ENCODE results near the gene ITGA11. TPM values are rescaled to one million over a fixed set of nuclear protein-coding genes. Genes with fewer than 3 reads are reported as not detected.

The ITGA11 gene
- polyA plus RNA-seq, 1 of the 3 experiments (the other 2 are of a cell fraction), result 0.49 TPM

GRCh38 chr15:68366314-68366713 is 65.6 kb downstream of the ITGA11 start:
- Histone ChIP-seq H4K20me1 (ENCODE audit: insufficient read depth) (no peaks in the 10 kb centered on the region), H3F3A (replicated peaks; ENCODE audit: insufficient read depth) (no peaks in the 10 kb centered on the region), H3K9me3 (no peaks in the 10 kb centered on the region), H2AFZ (ENCODE audit: low read depth) (no peak overlapping the region), H3K4me2 (no peak overlapping the region), H3K9ac (no peak overlapping the region), H3K27ac (ENCODE audit: low read depth in 2 of 2, low read length in 1 of 2) (no peak overlapping the region), H3K27me3 (ENCODE audit: insufficient read depth) (no peaks in the 10 kb centered on the region), H3K36me3 (replicated peaks in 1 of 2; ENCODE audit: control insufficient read depth in 1 of 2, insufficient read depth in 2 of 2, low read length in 1 of 2) (no peaks in the 10 kb centered on the region), H3K9me2 (no peaks in the 10 kb centered on the region), H3K79me2 (ENCODE audit: insufficient read depth) (no peaks in the 10 kb centered on the region), H3K4me3 (ENCODE audit: low read depth in 2 of 2, low read length in 1 of 2) (no peak overlapping the region), H3K4me1 (ENCODE audit: control insufficient read depth in 1 of 2, insufficient read depth in 2 of 2, low read depth in 1 of 2, low read length in 1 of 2) (no peaks in the 10 kb centered on the region)
- WGBS (ENCODE audit: low lambda C conversion rate), result 69% methylated on average over 8 of the region's 9 CpGs
- DNase-seq, result no peak
- ChIA-PET POLR2A (no interaction called here), CTCF (no interaction called here)
- TF ChIP-seq CTCF (IDR thresholded peaks at IDR 0.05) (0 out of 2 replicates have a peak, but pooled peaks have one; percentile 16), TAF1 (IDR thresholded peaks at IDR 0.05; ENCODE audit: borderline replicate concordance, low read depth, low read length) (no peak)

- Histone ChIP-seq H3K36me3 (replicated peaks in 1 of 2; ENCODE audit: control insufficient read depth in 1 of 2, insufficient read depth in 2 of 2, low read length in 1 of 2) (no peaks in the 10 kb centered on the region), H3F3A (replicated peaks; ENCODE audit: insufficient read depth) (no peaks in the 10 kb centered on the region), H3K4me3 (ENCODE audit: low read depth in 2 of 2, low read length in 1 of 2) (no peak overlapping the region), H2AFZ (ENCODE audit: low read depth) (no peak overlapping the region), H3K4me2 (no peak overlapping the region), H3K79me2 (ENCODE audit: insufficient read depth) (no peaks in the 10 kb centered on the region), H3K9me3 (no peaks in the 10 kb centered on the region), H3K27ac (ENCODE audit: low read depth in 2 of 2, low read length in 1 of 2) (no peak overlapping the region), H3K9me2 (no peaks in the 10 kb centered on the region), H3K27me3 (ENCODE audit: insufficient read depth) (no peaks in the 10 kb centered on the region), H3K9ac (no peak overlapping the region), H4K20me1 (ENCODE audit: insufficient read depth) (no peaks in the 10 kb centered on the region), H3K4me1 (ENCODE audit: control insufficient read depth in 1 of 2, insufficient read depth in 2 of 2, low read depth in 1 of 2, low read length in 1 of 2) (no peaks in the 10 kb centered on the region)
- ChIA-PET CTCF (no interaction called here), POLR2A (interaction anchor here (0.6 kb wide), 1 partner anchor 274 kb away, joined by 5 read pairs; no protein-coding TSS in a partner anchor)
- DNase-seq, result no peak
- TF ChIP-seq CHD2 (IDR thresholded peaks at IDR 0.05; ENCODE audit: low read length, partially characterized antibody) (no peak), TCF12 (IDR thresholded peaks at IDR 0.05) (no peak), FOXJ3 (CRISPR knock-in tag; IDR thresholded peaks at IDR 0.05) (no peak), SIN3A (IDR thresholded peaks at IDR 0.05; ENCODE audit: borderline replicate concordance, low read depth, low read length) (no peak), PBX3 (IDR thresholded peaks at IDR 0.05) (no peak), USF2 (IDR thresholded peaks at IDR 0.05; ENCODE audit: borderline replicate concordance, low read depth, low read length) (no peak), EZH2phosphoT487 (IDR thresholded peaks at IDR 0.05; ENCODE audit: borderline replicate concordance, low read depth) (no peak), ZBTB33 (IDR thresholded peaks at IDR 0.05; ENCODE audit: borderline replicate concordance, low read depth) (no peak), TAF1 (IDR thresholded peaks at IDR 0.05; ENCODE audit: borderline replicate concordance, low read depth, low read length) (no peak), IRF3 (IDR thresholded peaks at IDR 0.05; ENCODE audit: low read depth, low read length) (no peak), GATA2 (CRISPR knock-in tag; IDR thresholded peaks at IDR 0.05) (no peak), RXRA (IDR thresholded peaks at IDR 0.05; ENCODE audit: borderline replicate concordance, low read depth) (no peak), MXI1 (IDR thresholded peaks at IDR 0.05; ENCODE audit: low read depth, low read length) (no peak), SMC3 (IDR thresholded peaks at IDR 0.05; ENCODE audit: low read depth, low read length) (no peak), RAD21 (IDR thresholded peaks at IDR 0.05; ENCODE audit: low read length) (no peak)
- 90% methylated on average over 6 of the region's 6 CpGs for WGBS (ENCODE audit: low lambda C conversion rate)
These were observed 66.2 kb downstream of the ITGA11 start for GRCh38 chr15:68365770-68366169.

Data from SK-N-SH (cell line).